ENCODE results near the gene TAS1R3.

DNA sequence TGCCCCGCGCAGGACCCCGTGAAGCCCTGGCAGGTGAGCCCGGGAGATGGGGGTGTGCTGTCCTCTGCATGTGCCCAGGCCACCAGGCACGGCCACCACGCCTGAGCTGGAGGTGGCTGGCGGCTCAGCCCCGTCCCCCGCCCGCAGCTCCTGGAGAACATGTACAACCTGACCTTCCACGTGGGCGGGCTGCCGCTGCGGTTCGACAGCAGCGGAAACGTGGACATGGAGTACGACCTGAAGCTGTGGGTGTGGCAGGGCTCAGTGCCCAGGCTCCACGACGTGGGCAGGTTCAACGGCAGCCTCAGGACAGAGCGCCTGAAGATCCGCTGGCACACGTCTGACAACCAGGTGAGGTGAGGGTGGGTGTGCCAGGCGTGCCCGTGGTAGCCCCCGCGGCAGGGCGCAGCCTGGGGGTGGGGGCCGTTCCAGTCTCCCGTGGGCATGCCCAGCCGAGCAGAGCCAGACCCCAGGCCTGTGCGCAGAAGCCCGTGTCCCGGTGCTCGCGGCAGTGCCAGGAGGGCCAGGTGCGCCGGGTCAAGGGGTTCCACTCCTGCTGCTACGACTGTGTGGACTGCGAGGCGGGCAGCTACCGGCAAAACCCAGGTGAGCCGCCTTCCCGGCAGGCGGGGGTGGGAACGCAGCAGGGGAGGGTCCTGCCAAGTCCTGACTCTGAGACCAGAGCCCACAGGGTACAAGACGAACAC, 1.8 kb downstream of the TAS1R3 start:
- TF ChIP-seq, protein P1, sequence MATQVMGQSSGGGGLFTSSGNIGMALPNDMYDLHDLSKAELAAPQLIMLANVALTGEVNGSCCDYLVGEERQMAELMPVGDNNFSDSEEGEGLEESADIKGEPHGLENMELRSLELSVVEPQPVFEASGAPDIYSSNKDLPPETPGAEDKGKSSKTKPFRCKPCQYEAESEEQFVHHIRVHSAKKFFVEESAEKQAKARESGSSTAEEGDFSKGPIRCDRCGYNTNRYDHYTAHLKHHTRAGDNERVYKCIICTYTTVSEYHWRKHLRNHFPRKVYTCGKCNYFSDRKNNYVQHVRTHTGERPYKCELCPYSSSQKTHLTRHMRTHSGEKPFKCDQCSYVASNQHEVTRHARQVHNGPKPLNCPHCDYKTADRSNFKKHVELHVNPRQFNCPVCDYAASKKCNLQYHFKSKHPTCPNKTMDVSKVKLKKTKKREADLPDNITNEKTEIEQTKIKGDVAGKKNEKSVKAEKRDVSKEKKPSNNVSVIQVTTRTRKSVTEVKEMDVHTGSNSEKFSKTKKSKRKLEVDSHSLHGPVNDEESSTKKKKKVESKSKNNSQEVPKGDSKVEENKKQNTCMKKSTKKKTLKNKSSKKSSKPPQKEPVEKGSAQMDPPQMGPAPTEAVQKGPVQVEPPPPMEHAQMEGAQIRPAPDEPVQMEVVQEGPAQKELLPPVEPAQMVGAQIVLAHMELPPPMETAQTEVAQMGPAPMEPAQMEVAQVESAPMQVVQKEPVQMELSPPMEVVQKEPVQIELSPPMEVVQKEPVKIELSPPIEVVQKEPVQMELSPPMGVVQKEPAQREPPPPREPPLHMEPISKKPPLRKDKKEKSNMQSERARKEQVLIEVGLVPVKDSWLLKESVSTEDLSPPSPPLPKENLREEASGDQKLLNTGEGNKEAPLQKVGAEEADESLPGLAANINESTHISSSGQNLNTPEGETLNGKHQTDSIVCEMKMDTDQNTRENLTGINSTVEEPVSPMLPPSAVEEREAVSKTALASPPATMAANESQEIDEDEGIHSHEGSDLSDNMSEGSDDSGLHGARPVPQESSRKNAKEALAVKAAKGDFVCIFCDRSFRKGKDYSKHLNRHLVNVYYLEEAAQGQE (IDR thresholded peaks at IDR 0.05; ENCODE audit: insufficient replicate concordance, low read depth): no peak
- TF ChIP-seq CTCF (IDR thresholded peaks at IDR 0.05; ENCODE audit: insufficient read depth, low read length) (no peak), SPI1 (IDR thresholded peaks at IDR 0.05; ENCODE audit: borderline replicate concordance, low read depth) (no peak)

Measured in HL-60 (cell line).